GM23338 (cell line): Measurements from ENCODE around the gene DAO. TPM values are rescaled to one million over a fixed set of nuclear protein-coding genes. Genes with fewer than 3 reads are reported as not detected.

Experiments used
- ATAC-seq: fragments of 200-7000 bp; cut with Tn5 transposase; 3 replicates; pipeline ENCODE4 v1.9.1; 2020
- DNase-seq: peaks from one replicate; pipeline ENCODE4 v3.0.0-alpha.2; 2015; ENCODE audit warnings: low spot score
- H2AFZ ChIP-seq: fragments of 200-600 bp; sonication (generic); 2 replicates; pipeline ENCODE4 v1.8.0; 2016; ENCODE audit warnings: antibody characterized with exemption, mild to moderate bottlenecking, moderate library complexity
- H3F3A ChIP-seq: fragments of 200-600 bp; sonication (generic); replicated peaks from 2 replicates; pipeline ENCODE4 v1.8.0; 2017; ENCODE audit warnings: antibody characterized with exemption, mixed run types, low read depth
- H3K27ac ChIP-seq: fragments of 200-600 bp; sonication (generic); 2 replicates; pipeline ENCODE4 v1.6.1; 2016; ENCODE audit warnings: low read depth
- H3K27me3 ChIP-seq: fragments of 200-600 bp; sonication (generic); 2 replicates; pipeline ENCODE4 v1.8.0; 2016; ENCODE audit warnings: mild to moderate bottlenecking, mixed run types, moderate library complexity; ENCODE audit not compliant: insufficient read depth
- H3K36me3 ChIP-seq: fragments of 200-600 bp; sonication (generic); 2 replicates; pipeline ENCODE4 v1.8.0; 2016; ENCODE audit warnings: mild to moderate bottlenecking; ENCODE audit not compliant: insufficient read depth
- H3K4me1 ChIP-seq: fragments of 200-600 bp; sonication (generic); 2 replicates; pipeline ENCODE4 v1.8.0; 2016; ENCODE audit warnings: mild to moderate bottlenecking, moderate library complexity; ENCODE audit not compliant: insufficient read depth
- H3K4me2 ChIP-seq: fragments of 200-600 bp; sonication (generic); 2 replicates; pipeline ENCODE4 v1.7.1; 2017; ENCODE audit warnings: mixed run types
- H3K4me3 ChIP-seq: fragments of 200-600 bp; sonication (generic); 2 replicates; pipeline ENCODE4 v1.6.1; 2016; ENCODE audit warnings: mixed run types
- H3K79me2 ChIP-seq: fragments of 200-600 bp; sonication (generic); replicated peaks from 2 replicates; pipeline ENCODE4 v1.8.0; 2017; ENCODE audit warnings: mild to moderate bottlenecking; ENCODE audit not compliant: insufficient read depth
- H3K9me2 ChIP-seq: fragments of 200-600 bp; sonication (generic); 2 replicates; pipeline ENCODE4 v1.8.0; 2017; ENCODE audit not compliant: insufficient read depth
- H4K20me1 ChIP-seq: fragments of 200-600 bp; sonication (generic); replicated peaks from 2 replicates; pipeline ENCODE4 v1.8.0; 2017; ENCODE audit warnings: mild to moderate bottlenecking; ENCODE audit not compliant: insufficient read depth
- H3K27ac Mint-ChIP-seq: 2 replicates; pipeline ENCODE4 v1.8.0; 2020; ENCODE audit warnings: inconsistent platforms, mild to moderate bottlenecking, moderate library complexity, mixed read lengths
- H3K27me3 Mint-ChIP-seq: 3 replicates; pipeline ENCODE4 v1.8.0; 2022; ENCODE audit warnings: low read depth, mild to moderate bottlenecking, moderate library complexity, mixed read lengths, inconsistent platforms; ENCODE audit not compliant: insufficient read depth, poor library complexity
- H3K36me3 Mint-ChIP-seq: 3 replicates; pipeline ENCODE4 v1.8.0; 2021; ENCODE audit warnings: low read depth, mild to moderate bottlenecking, inconsistent platforms, moderate library complexity, mixed read lengths
- H3K4me1 Mint-ChIP-seq: 3 replicates; pipeline ENCODE4 v1.8.0; 2020; ENCODE audit warnings: mild to moderate bottlenecking, inconsistent platforms, mixed read lengths
- H3K4me3 Mint-ChIP-seq: 3 replicates; pipeline ENCODE4 v1.8.0; 2021; ENCODE audit warnings: moderate library complexity, mild to moderate bottlenecking, inconsistent platforms, mixed read lengths
- H3K9me3 Mint-ChIP-seq: 3 replicates; pipeline ENCODE4 v1.8.0; 2020; ENCODE audit warnings: moderate library complexity, mild to moderate bottlenecking, inconsistent platforms, mixed read lengths
- CREB1 ChIP-seq: fragments of 250-450 bp; sonication (Bioruptor Pico); IDR thresholded peaks from 2 replicates; pipeline ENCODE4 v1.5.0; 2020; ENCODE audit warnings: low read depth, mild to moderate bottlenecking, moderate library complexity
- CTCF ChIP-seq, 2 experiments: fragments of 200-600 bp in 1 of 2; sonication (generic) in 1 of 2; conservative IDR thresholded peaks; 2 replicates each; pipeline versions ENCODE4 v1.5.1 to v1.6.1; 2016 to 2017; ENCODE audit warnings: antibody characterized with exemption in 2 of 2, low read depth in 2 of 2, mild to moderate bottlenecking in 2 of 2, moderate library complexity in 1 of 2
- EZH2 ChIP-seq: fragments of 200-600 bp; sonication (generic); IDR thresholded peaks from one replicate; pipeline ENCODE4 v1.8.0; 2017; ENCODE audit warnings: antibody characterized with exemption, mild to moderate bottlenecking, low read depth; ENCODE audit not compliant: unreplicated experiment
- EZH2phosphoT487 ChIP-seq: fragments of 200-600 bp; sonication (generic); IDR thresholded peaks from one replicate; pipeline ENCODE4 v1.8.1; 2018; ENCODE audit warnings: antibody characterized with exemption; ENCODE audit not compliant: unreplicated experiment
- JUNB ChIP-seq: IDR thresholded peaks from one replicate; pipeline ENCODE4 v1.6.1; 2016; ENCODE audit warnings: antibody characterized with exemption; ENCODE audit not compliant: unreplicated experiment
- NANOG ChIP-seq: IDR thresholded peaks from 2 replicates; pipeline ENCODE4 v1.6.1; 2016; ENCODE audit warnings: antibody characterized with exemption, borderline replicate concordance
- POLR2AphosphoS5 ChIP-seq: IDR thresholded peaks from 2 replicates; pipeline ENCODE4 v1.6.1; 2016; ENCODE audit warnings: antibody characterized with exemption, low read depth
- STAT1 ChIP-seq: IDR thresholded peaks from one replicate; pipeline ENCODE4 v1.6.1; 2016; ENCODE audit warnings: antibody characterized with exemption; ENCODE audit not compliant: unreplicated experiment
- ZNF114 ChIP-seq: fragments of 250-450 bp; sonication (Bioruptor Pico); IDR thresholded peaks from 2 replicates; pipeline ENCODE4 v1.5.0; 2020; ENCODE audit warnings: mild to moderate bottlenecking, moderate library complexity
- ZNF331 ChIP-seq: fragments of 250-450 bp; sonication (Bioruptor Pico); IDR thresholded peaks from 2 replicates; pipeline ENCODE4 v1.5.0; 2020; ENCODE audit warnings: low read depth, mild to moderate bottlenecking, moderate library complexity
- ZNF462 ChIP-seq: fragments of 250-450 bp; sonication (Bioruptor Pico); IDR thresholded peaks from 2 replicates; pipeline ENCODE4 v1.5.0; 2020; ENCODE audit warnings: mild to moderate bottlenecking, moderate library complexity
- polyA plus RNA-seq: library from polyadenylated mRNA; unstranded; fragments of >200 nt; fragmentation: Nextera tagmentation; extraction: Ambion mirVana; gene quantifications from 2 replicates; pipeline ENCODE4 v1.2.1, GENCODE V29; 2016
- total RNA-seq: library from RNA; depleted of rRNA; stranded (reverse); fragments of >200 nt; shearing (Covaris generic); gene quantifications from 2 replicates; pipeline ENCODE4 v1.2.3, GENCODE V29; 2014
- TF ChIP-seq, protein P1 (sequence below): IDR thresholded peaks from one replicate; pipeline ENCODE4 v1.6.1; 2018; ENCODE audit warnings: antibody characterized with exemption; ENCODE audit not compliant: unreplicated experiment
- TF ChIP-seq, protein P2 (sequence below): IDR thresholded peaks from 2 replicates; pipeline ENCODE4 v1.6.1; 2016; ENCODE audit warnings: antibody characterized with exemption

Gene DAO
- total and polyA plus RNA-seq, 2 experiments from 2014 or later: not detected

DNA sequence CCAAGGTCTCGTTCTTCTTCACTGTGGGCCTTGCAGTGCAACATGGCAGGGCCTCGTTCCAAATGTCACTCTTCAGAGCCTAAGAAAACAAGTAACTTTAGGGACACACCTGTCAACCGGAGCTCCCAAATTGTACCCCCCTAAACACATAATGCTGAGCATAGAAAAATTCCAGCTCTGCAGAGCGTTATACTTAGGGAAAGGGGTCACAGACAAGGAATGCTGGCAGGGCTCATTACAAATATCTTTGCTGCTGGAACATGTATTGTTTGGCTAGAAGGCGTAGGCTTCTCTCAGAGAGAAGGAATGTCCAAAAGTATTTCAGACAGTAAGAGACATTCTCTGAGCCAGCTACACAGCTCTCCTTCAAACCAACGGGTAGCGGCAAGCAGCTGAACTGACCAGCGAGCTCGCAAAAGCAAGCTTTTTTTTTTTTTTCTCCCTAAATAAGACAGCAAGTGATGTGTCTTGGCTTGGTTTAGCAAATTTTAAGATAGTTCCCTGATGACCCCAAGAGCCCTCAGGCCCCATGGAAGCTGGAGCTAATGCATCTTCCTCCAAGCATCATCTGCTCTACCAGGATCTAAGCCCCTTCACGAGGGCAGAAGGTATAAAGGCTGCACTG is 47.0 kb upstream of the DAO start:
- Histone ChIP-seq H3K4me3 (no peak overlapping the region), H3K9me2 (no peaks in the 10 kb centered on the region), H3K27ac (0 out of 2 replicates have a peak overlapping the region, but pooled peaks have one; percentile 32), H3K27me3 (no peaks in the 10 kb centered on the region), H3K4me1 (peaks cover 8% of the 10 kb centered on the region; the same call in 1 of the 2 replicates), H3K79me2 (peaks cover 3% of the 10 kb centered on the region; the same call in 1 of the 2 replicates), H2AFZ (no peak overlapping the region), H3K36me3 (no peaks in the 10 kb centered on the region), H3F3A (no peaks in the 10 kb centered on the region), H4K20me1 (no peaks in the 10 kb centered on the region; the same call in 1 of the 2 replicates), H3K4me2 (no peak overlapping the region)
- peaks cover 4% of the 10 kb centered on the region for H3K4me1 Mint-ChIP-seq
- 0 out of 2 replicates have a peak overlapping the region, but pooled peaks have one; percentile 44 for H3K27ac Mint-ChIP-seq
- no peak overlapping the region for H3K4me3 Mint-ChIP-seq
- H3K36me3 Mint-ChIP-seq: peaks cover 2% of the 10 kb centered on the region; the same call in 2 of the 3 replicates
- no peaks in the 10 kb centered on the region for H3K9me3 Mint-ChIP-seq
- no peaks in the 10 kb centered on the region for H3K27me3 Mint-ChIP-seq
- ATAC-seq (no peak), DNase-seq (no peak)
- TF ChIP-seq EZH2phosphoT487 (no peak), POLR2AphosphoS5 (no peak), ZNF114 (CRISPR knock-in tag) (no peak), ZNF331 (no peak), EZH2 (no peak), CREB1 (CRISPR knock-in tag) (no peak), CTCF (conservative IDR thresholded peaks at IDR 0.05; ENCODE audit: low read depth in 2 of 2) (no peak), NANOG (no peak), ZNF462 (no peak), STAT1 (no peak), JUNB (no peak)
- TF ChIP-seq, protein P1, sequence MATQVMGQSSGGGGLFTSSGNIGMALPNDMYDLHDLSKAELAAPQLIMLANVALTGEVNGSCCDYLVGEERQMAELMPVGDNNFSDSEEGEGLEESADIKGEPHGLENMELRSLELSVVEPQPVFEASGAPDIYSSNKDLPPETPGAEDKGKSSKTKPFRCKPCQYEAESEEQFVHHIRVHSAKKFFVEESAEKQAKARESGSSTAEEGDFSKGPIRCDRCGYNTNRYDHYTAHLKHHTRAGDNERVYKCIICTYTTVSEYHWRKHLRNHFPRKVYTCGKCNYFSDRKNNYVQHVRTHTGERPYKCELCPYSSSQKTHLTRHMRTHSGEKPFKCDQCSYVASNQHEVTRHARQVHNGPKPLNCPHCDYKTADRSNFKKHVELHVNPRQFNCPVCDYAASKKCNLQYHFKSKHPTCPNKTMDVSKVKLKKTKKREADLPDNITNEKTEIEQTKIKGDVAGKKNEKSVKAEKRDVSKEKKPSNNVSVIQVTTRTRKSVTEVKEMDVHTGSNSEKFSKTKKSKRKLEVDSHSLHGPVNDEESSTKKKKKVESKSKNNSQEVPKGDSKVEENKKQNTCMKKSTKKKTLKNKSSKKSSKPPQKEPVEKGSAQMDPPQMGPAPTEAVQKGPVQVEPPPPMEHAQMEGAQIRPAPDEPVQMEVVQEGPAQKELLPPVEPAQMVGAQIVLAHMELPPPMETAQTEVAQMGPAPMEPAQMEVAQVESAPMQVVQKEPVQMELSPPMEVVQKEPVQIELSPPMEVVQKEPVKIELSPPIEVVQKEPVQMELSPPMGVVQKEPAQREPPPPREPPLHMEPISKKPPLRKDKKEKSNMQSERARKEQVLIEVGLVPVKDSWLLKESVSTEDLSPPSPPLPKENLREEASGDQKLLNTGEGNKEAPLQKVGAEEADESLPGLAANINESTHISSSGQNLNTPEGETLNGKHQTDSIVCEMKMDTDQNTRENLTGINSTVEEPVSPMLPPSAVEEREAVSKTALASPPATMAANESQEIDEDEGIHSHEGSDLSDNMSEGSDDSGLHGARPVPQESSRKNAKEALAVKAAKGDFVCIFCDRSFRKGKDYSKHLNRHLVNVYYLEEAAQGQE: no peak
- TF ChIP-seq, protein P2, sequence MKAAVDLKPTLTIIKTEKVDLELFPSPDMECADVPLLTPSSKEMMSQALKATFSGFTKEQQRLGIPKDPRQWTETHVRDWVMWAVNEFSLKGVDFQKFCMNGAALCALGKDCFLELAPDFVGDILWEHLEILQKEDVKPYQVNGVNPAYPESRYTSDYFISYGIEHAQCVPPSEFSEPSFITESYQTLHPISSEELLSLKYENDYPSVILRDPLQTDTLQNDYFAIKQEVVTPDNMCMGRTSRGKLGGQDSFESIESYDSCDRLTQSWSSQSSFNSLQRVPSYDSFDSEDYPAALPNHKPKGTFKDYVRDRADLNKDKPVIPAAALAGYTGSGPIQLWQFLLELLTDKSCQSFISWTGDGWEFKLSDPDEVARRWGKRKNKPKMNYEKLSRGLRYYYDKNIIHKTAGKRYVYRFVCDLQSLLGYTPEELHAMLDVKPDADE: no peak
